Measurements from ENCODE around the gene MYO9B.

The MYO9B gene

DNA sequence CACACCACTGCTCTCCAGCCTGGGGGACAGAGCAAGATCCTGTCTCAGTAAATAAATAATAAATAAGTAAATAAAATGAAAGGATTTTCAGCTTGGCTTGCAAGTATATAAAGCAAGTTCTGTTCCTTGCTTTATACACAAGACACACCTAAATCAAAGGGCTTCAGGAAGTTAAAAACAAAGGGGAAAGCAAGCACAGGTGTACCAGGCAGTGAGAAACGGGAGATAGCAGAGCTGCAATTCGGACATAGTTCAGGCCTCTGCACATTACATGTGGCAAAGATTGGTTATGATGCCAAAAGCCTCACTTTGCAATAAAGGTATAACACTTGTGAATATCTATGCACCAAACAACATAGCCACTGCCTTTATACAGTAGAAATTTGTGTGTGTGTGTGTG, 47.5 kb downstream of the MYO9B start:
- ChIA-PET CTCF (interaction anchor here (1.7 to 1.8 kb wide), 2 partner anchors 13 to 14 kb away, joined by 4 to 6 read pairs; no protein-coding TSS in a partner anchor), POLR2A (no interaction called here)
- H3K4me3 ChIP-seq (ENCODE audit: low read depth, low read length), result no peak overlapping the region
- TF ChIP-seq, protein P1, sequence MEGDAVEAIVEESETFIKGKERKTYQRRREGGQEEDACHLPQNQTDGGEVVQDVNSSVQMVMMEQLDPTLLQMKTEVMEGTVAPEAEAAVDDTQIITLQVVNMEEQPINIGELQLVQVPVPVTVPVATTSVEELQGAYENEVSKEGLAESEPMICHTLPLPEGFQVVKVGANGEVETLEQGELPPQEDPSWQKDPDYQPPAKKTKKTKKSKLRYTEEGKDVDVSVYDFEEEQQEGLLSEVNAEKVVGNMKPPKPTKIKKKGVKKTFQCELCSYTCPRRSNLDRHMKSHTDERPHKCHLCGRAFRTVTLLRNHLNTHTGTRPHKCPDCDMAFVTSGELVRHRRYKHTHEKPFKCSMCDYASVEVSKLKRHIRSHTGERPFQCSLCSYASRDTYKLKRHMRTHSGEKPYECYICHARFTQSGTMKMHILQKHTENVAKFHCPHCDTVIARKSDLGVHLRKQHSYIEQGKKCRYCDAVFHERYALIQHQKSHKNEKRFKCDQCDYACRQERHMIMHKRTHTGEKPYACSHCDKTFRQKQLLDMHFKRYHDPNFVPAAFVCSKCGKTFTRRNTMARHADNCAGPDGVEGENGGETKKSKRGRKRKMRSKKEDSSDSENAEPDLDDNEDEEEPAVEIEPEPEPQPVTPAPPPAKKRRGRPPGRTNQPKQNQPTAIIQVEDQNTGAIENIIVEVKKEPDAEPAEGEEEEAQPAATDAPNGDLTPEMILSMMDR (IDR thresholded peaks at IDR 0.05; ENCODE audit: insufficient read depth, low read length, missing control alignments), result no peak
- no peak for DNase-seq (ENCODE audit: low read depth, low spot score)

DNA sequence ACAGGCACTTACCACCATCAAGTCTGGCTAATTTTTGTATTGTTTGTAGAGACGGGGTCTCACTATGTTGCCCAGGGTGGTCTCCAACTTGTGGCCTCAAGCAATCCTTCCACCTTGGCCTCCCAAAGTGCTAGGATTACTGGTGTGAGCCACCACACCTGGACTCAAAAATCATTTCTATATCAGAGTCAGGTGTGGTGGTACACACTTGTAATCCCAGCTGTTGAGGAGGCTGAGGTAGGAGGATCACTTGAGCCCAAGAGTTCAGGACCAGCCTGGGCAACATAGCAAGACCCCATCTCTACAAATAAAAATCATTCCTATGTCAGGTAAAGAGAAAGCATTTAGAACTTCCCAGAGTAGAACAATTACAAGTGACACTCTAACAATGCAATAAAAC, 48.4 kb downstream of the MYO9B start:
- DNase-seq (ENCODE audit: low read depth, low spot score), result no peak
- ChIA-PET POLR2A (no interaction called here), CTCF (no interaction called here)
- TF ChIP-seq, protein P1 (IDR thresholded peaks at IDR 0.05; ENCODE audit: insufficient read depth, low read length, missing control alignments), result no peak
- no peak overlapping the region for H3K4me3 ChIP-seq (ENCODE audit: low read depth, low read length)

DNA sequence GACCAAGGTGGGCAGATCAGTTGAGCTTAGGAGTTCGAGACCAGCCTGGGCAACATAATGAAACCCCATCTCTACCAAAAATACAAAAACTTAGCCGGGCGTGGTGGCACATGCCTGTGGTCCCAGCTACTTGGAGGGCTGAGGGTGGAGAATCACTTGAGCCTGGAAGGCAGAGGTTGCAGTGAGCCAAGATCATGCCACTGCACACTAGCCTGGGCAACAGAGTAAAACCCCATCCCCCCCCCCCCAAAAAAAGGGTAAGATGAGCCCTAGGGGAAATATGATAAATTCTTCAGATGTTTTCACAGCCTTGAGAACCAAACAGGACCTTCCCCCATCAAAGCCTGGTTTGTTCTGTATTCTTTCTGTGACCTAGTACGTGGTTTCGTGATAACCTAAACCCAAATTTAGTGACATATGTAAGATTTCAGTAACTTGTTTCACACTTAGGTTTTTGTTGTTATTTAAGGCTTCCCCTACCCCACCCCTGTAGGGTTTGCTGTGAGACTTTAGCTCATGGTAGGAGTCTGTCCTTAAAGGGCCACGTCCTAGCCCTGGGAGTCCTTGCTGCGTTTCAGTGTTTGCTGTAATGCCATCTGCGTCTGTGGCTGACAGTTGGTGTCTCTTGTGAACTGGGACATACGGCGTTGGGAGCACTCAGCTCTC, 49.6 kb downstream of the MYO9B start:
- H3K4me3 ChIP-seq (ENCODE audit: low read depth, low read length), result no peak overlapping the region
- TF ChIP-seq, protein P1 (IDR thresholded peaks at IDR 0.05; ENCODE audit: insufficient read depth, low read length, missing control alignments), result no peak
- CTCF ChIA-PET, result no interaction called here
- no peak for DNase-seq (ENCODE audit: low read depth, low spot score)
- POLR2A ChIA-PET, result interaction anchor here (1.1 to 1.4 kb wide), 2 partner anchors 17 to 40 kb away, joined by 3 to 8 read pairs; no protein-coding TSS in a partner anchor

DNA sequence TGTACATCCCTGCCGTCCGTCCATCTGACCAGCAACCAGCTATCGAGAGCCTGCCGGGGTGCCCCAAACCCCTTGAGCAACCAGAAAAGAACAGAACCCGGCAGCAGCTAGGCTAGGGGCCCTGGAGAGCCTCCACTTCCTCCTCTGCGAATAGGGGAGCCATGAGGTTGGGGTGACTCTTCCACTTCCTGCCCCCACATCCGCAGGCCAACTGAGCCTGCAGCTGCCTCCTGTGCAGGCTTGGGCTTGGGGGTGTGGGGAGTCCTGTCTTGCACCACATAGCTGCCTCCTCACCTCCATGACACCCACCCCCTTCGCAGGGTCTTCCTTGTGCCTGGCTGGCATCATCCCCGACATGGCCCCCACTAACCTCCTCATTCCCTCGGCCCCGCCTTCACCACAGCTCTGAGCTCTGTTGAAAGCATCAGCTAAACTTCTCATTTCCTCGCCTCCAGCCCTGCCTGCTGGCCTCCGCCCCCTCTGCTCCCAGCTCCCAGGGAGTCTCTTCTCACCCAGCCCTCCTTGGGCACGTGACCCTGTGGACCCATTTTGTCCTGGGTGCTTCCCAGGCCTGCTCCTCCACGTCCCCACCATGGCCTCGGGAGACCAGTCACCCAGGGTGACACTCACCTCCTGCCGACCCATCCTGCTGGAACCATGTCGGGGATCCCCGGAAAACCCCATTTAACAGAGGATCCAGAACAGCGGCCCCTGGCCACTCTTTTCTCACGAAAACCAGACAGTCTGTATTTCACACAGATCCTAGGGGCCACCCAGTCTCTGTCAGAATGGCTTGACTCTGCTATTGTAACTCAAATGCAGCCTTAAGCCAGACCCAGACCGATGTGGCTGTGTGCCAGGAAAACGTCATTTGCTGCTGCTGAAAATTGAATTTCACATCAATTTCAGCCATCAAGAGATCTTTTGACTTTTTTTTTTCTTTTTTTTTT, 50.4 kb downstream of the MYO9B start:
- H3K4me3 ChIP-seq (ENCODE audit: low read depth, low read length), result no peak overlapping the region
- TF ChIP-seq, protein P1 (IDR thresholded peaks at IDR 0.05; ENCODE audit: insufficient read depth, low read length, missing control alignments), result no peak
- POLR2A ChIA-PET, result interaction anchor here (1.4 kb wide), 1 partner anchor 18 kb away, joined by 8 read pairs; no protein-coding TSS in a partner anchor
- DNase-seq (ENCODE audit: low read depth, low spot score), result no peak
- CTCF ChIA-PET, result no interaction called here

DNA sequence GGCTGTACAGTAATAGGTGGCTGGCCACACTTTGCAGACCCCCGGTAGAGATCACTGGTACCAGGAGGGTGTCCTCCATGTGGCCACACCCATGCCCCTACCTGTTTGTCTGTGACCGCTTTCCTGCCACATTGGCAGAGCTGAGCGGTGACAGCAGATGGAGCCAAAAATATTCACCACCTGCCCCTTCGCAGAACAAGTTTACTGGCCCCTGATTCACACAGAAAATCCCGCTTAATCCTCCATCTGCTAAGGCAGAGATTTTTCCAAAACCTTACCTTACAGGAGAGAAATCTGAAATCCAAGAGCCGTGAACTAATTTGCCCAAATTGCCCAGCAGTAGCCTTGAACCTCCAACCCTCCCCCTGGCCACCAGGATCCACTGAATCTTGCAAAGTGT, 52.1 kb downstream of the MYO9B start:
- TF ChIP-seq, protein P1 (IDR thresholded peaks at IDR 0.05; ENCODE audit: insufficient read depth, low read length, missing control alignments), result no peak
- CTCF ChIA-PET, result no interaction called here

DNA sequence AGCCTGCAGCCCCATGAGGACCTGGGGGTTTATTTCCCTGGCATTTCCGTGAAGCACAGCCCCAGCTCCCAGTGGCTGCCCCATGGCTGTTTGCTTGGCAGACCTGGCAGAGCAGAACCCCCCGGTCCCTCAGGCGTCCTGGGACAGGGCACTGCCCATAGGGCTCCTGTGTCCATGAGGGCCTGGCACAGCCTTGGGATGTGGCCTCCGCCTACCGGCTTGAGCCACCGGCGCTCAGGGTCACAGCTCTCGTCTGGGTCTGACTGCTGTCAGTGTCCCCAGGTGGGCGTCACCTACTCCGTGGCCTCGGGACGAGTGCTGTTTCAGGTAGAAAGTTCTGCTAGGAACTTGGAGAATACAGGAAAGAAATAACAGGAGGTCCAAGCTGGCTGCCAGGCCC, 52.8 kb downstream of the MYO9B start:
- no peak overlapping the region for H3K4me3 ChIP-seq (ENCODE audit: low read depth, low read length)
- no peak for DNase-seq (ENCODE audit: low read depth, low spot score)
- TF ChIP-seq, protein P1 (IDR thresholded peaks at IDR 0.05; ENCODE audit: insufficient read depth, low read length, missing control alignments), result no peak
- ChIA-PET POLR2A (no interaction called here), CTCF (no interaction called here)

More for the DNA sequence above, 52.1 kb downstream of the MYO9B start:
- no peak for DNase-seq (ENCODE audit: low read depth, low spot score)
- H3K4me3 ChIP-seq (ENCODE audit: low read depth, low read length), result no peak overlapping the region
- POLR2A ChIA-PET, result no interaction called here
